HCT116 (cell line): ENCODE measurements around the gene IGFALS. TPM values are rescaled to one million over a fixed set of nuclear protein-coding genes. Genes with fewer than 3 reads are reported as not detected.
A peak's percentile ranks its signal among the peaks of the same experiment; 100 is the strongest.

Experiments used
- ATAC-seq: fragments of 200-7000 bp; cut with Tn5 transposase; 2 replicates; pipeline ENCODE4 v1.9.1; 2020; ENCODE audit warnings: mild to moderate bottlenecking, moderate library complexity
- BruUV-seq: library from RNA; stranded (reverse); fragments of 400-500 nt; replicated peaks from 2 replicates; lab custom pipeline; 2021; lab: Mats Ljungman, UMichigan
- CTCF ChIA-PET: fragments of 300-600 bp; sonication (Branson Sonifier 250); formaldehyde crosslinking; loops from one replicate; lab custom pipeline; 2021; ENCODE audit warnings: antibody characterized with exemption; lab: Charles Lee
- POLR2A ChIA-PET: fragments of 300-600, 350-600 bp; sonication (Branson Sonifier 250); formaldehyde crosslinking; loops from one replicate; lab custom pipeline; 2021; ENCODE audit warnings: antibody characterized with exemption; lab: Charles Lee
- RAD21 ChIA-PET, 2 experiments: fragments of 300-600 bp; sonication (Branson Sonifier 250); formaldehyde crosslinking; loops; one replicate each; lab custom pipeline; 2023; ENCODE audit warnings: low total read pairs in 2 of 2; ENCODE audit not compliant: uncharacterized antibody in 2 of 2, unreplicated experiment in 2 of 2, low non-redundant PET in 1 of 2; lab: Charles Lee
- DNase-seq: peaks from one replicate; pipeline ENCODE4 v3.0.0-alpha.2; 2010; ENCODE audit warnings: low read depth, low spot score
- H2AFZ ChIP-seq: fragments of 200-600 bp; shearing (Covaris generic), sonication (generic); 2 replicates; pipeline ENCODE4 v1.6.1; 2017; ENCODE audit warnings: low read depth, mixed run types, mixed read lengths, antibody characterized with exemption, low read length; ENCODE audit not compliant: poor library complexity, severe bottlenecking
- H3K27ac ChIP-seq: 2 replicates; pipeline ENCODE4 v1.5.1; 2012; ENCODE audit warnings: low read depth, low read length
- H3K27me3 ChIP-seq: fragments of 200-600 bp; sonication (generic); 2 replicates; pipeline ENCODE4 v1.6.1; 2016; ENCODE audit warnings: mixed run types, low read length, mixed read lengths; ENCODE audit not compliant: insufficient read depth
- H3K36me3 ChIP-seq, 2 experiments: fragments of 200-500 bp in 1 of 2; fragments of 200-600 bp in 1 of 2; sonication (Bioruptor generic) in 1 of 2; sonication (generic) in 1 of 2; 2 replicates each; pipeline versions ENCODE4 v1.5.1 to v1.6.1; 2014 to 2016; ENCODE audit warnings: low read length in 2 of 2, inconsistent platforms in 1 of 2, mixed read lengths in 1 of 2, mixed run types in 1 of 2; ENCODE audit not compliant: insufficient read depth in 2 of 2, control insufficient read depth in 1 of 2
- H3K4me1 ChIP-seq, 2 experiments: fragments of 200-600 bp in 1 of 2; sonication (generic) in 1 of 2; 2 replicates each; pipeline versions ENCODE4 v1.5.1 to v1.6.1; 2012 to 2017; ENCODE audit warnings: low read length in 2 of 2, inconsistent platforms in 1 of 2, mild to moderate bottlenecking in 1 of 2, mixed read lengths in 1 of 2, mixed run types in 1 of 2, moderate library complexity in 1 of 2; ENCODE audit not compliant: insufficient read depth in 2 of 2, control insufficient read depth in 1 of 2
- H3K4me2 ChIP-seq: fragments of 200-600 bp; sonication (generic); 2 replicates; pipeline ENCODE4 v1.6.1; 2017; ENCODE audit warnings: mixed run types, low read length, mixed read lengths
- H3K4me3 ChIP-seq, 2 experiments: fragments of 200-600 bp in 1 of 2; sonication (generic) in 1 of 2; replicated peaks in 1 of 2; 2 replicates each; pipeline ENCODE4 v1.5.1; 2011 to 2016; ENCODE audit warnings: low read length in 2 of 2, control low read depth in 1 of 2, low read depth in 1 of 2, mild to moderate bottlenecking in 1 of 2, mixed read lengths in 1 of 2, mixed run types in 1 of 2
- H3K79me2 ChIP-seq: fragments of 200-600 bp; sonication (generic); 2 replicates; pipeline ENCODE4 v1.6.1; 2017; ENCODE audit warnings: mild to moderate bottlenecking, mixed run types, low read length, moderate library complexity, mixed read lengths; ENCODE audit not compliant: insufficient read depth
- H3K9ac ChIP-seq: fragments of 200-600 bp; sonication (generic); 2 replicates; pipeline ENCODE4 v1.6.1; 2016; ENCODE audit warnings: low read length, mixed read lengths
- H3K9me2 ChIP-seq: fragments of 200-600 bp; sonication (generic), shearing (Covaris generic); 2 replicates; pipeline ENCODE4 v1.6.1; 2017; ENCODE audit warnings: mixed run types, mild to moderate bottlenecking, moderate library complexity; ENCODE audit not compliant: insufficient read depth
- H3K9me3 ChIP-seq, 2 experiments: fragments of 200-500 bp in 1 of 2; fragments of 200-600 bp in 1 of 2; sonication (Bioruptor generic) in 1 of 2; sonication (generic) in 1 of 2; 2 replicates each; pipeline ENCODE4 v1.6.1; 2014 to 2017; ENCODE audit warnings: low read length in 2 of 2, mixed read lengths in 2 of 2, inconsistent platforms in 1 of 2, low read depth in 1 of 2, mild to moderate bottlenecking in 1 of 2, mixed run types in 1 of 2, moderate library complexity in 1 of 2; ENCODE audit not compliant: control insufficient read depth in 1 of 2, insufficient read depth in 1 of 2
- H4K20me1 ChIP-seq: fragments of 200-600 bp; sonication (generic), shearing (Covaris generic); 2 replicates; pipeline ENCODE4 v1.6.1; 2017; ENCODE audit warnings: mixed run types, mild to moderate bottlenecking, moderate library complexity; ENCODE audit not compliant: insufficient read depth
- ATF3 ChIP-seq: IDR thresholded peaks from 2 replicates; pipeline ENCODE4 v1.6.1; 2012
- CEBPB ChIP-seq: IDR thresholded peaks from 2 replicates; pipeline ENCODE4 v1.6.1; 2012; ENCODE audit warnings: low read depth
- ELF1 ChIP-seq: IDR thresholded peaks from 2 replicates; pipeline ENCODE4 v1.6.1; 2012; ENCODE audit warnings: low read depth, borderline replicate concordance
- EZH2phosphoT487 ChIP-seq: fragments of 200-600 bp; IDR thresholded peaks from 2 replicates; pipeline ENCODE4 v1.6.1; 2018; ENCODE audit warnings: antibody characterized with exemption, borderline replicate concordance
- FOSL1 ChIP-seq: IDR thresholded peaks from 2 replicates; pipeline ENCODE4 v1.6.1; 2012; ENCODE audit warnings: low read depth
- POLR2A ChIP-seq: IDR thresholded peaks from 2 replicates; pipeline ENCODE4 v1.7.0; 2011; ENCODE audit warnings: borderline replicate concordance; ENCODE audit not compliant: insufficient read depth, insufficient read length; ENCODE audit errors: extremely low read depth
- POLR2AphosphoS5 ChIP-seq: IDR thresholded peaks from 2 replicates; pipeline ENCODE4 v1.6.1; 2011; ENCODE audit warnings: mild to moderate bottlenecking, low read depth, low read length, moderate library complexity
- SIN3A ChIP-seq: IDR thresholded peaks from 2 replicates; pipeline ENCODE4 v1.6.1; 2012; ENCODE audit warnings: low read depth
- SRF ChIP-seq: IDR thresholded peaks from 2 replicates; pipeline ENCODE4 v1.6.1; 2012; ENCODE audit warnings: low read depth
- ZFX ChIP-seq: fragments of 450-650 bp; IDR thresholded peaks from 2 replicates; pipeline ENCODE4 v1.6.1; 2017
- intact Hi-C: fragments of 100-400 bp; cut with micrococcal nuclease; formaldehyde crosslinking; loops from 2 replicates; pipeline ENCODE4 v1.10.0; 2022
- total RNA-seq: library from RNA; stranded (reverse); gene quantifications from one replicate; pipeline ENCODE4 v1.2.1, GENCODE V29; 2021; ENCODE audit not compliant: unreplicated experiment
- TF ChIP-seq, protein P1 (sequence below): IDR thresholded peaks from 2 replicates; pipeline ENCODE4 v1.6.1; 2012
- TF ChIP-seq, protein P2 (sequence below): IDR thresholded peaks from 2 replicates; pipeline ENCODE4 v1.6.1; 2012; ENCODE audit warnings: low read depth

IGFALS gene
- total RNA-seq, 1 experiment from 2014 or later: 0.10 TPM

- Histone ChIP-seq H3K4me1 (peaks cover 0 to 22% of the 10 kb centered on the region in 2 experiments; a peak in 3 of 4 replicates), H3K27me3 (no peaks in the 10 kb centered on the region), H3K4me3 (no peak overlapping the region), H4K20me1 (no peaks in the 10 kb centered on the region), H3K9me2 (no peaks in the 10 kb centered on the region), H3K79me2 (peaks cover 33% of the 10 kb centered on the region), H3K9ac (no peak overlapping the region), H3K27ac (peak overlapping the region; percentile 34; the same call in 1 of the 2 replicates), H3K9me3 (no peaks in the 10 kb centered on the region), H3K36me3 (peaks cover 0 to 5% of the 10 kb centered on the region in 2 experiments; a peak in 3 of 4 replicates), H3K4me2 (no peak overlapping the region), H2AFZ (no peak overlapping the region)
- DNase-seq (no peak), ATAC-seq (no peak)
- CTCF ChIA-PET: no interaction called here
- POLR2A ChIA-PET: interaction anchor here (1.2 kb wide), 1 partner anchor 185 kb away, joined by 3 read pairs; the partner anchor contains the start of gene RPS2
- RAD21 ChIA-PET: no interaction called here
- TF ChIP-seq, protein P1, sequence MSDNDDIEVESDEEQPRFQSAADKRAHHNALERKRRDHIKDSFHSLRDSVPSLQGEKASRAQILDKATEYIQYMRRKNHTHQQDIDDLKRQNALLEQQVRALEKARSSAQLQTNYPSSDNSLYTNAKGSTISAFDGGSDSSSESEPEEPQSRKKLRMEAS: 0 out of 2 replicates have a peak, but pooled peaks have one; percentile 15
- no peak for TF ChIP-seq SIN3A
- TF ChIP-seq POLR2AphosphoS5: peak; percentile 34; the same call in 1 of the 2 replicates
- intact Hi-C loops: no loop called here
- no TSS peak for BruUV-seq
Observed at GRCh38 chr16:1779741-1780676, 13.5 kb downstream of the IGFALS start.

GRCh38 chr16:1779234-1779701 lies 14.2 kb downstream of the IGFALS start:
- RAD21 ChIA-PET: no interaction called here
- Histone ChIP-seq H2AFZ (no peak overlapping the region), H3K27me3 (no peaks in the 10 kb centered on the region), H3K27ac (peak overlapping the region; percentile 34; the same call in 1 of the 2 replicates), H3K9ac (no peak overlapping the region), H3K4me2 (no peak overlapping the region), H3K4me3 (no peak overlapping the region), H3K79me2 (peaks cover 33% of the 10 kb centered on the region), H4K20me1 (no peaks in the 10 kb centered on the region), H3K4me1 (peaks cover 4 to 27% of the 10 kb centered on the region in 2 experiments), H3K9me2 (no peaks in the 10 kb centered on the region), H3K9me3 (no peaks in the 10 kb centered on the region), H3K36me3 (peaks cover 0 to 4% of the 10 kb centered on the region in 2 experiments; a peak in 3 of 4 replicates)
- POLR2A ChIA-PET: interaction anchor here (1.2 kb wide), 1 partner anchor 185 kb away, joined by 3 read pairs; the partner anchor contains the start of gene RPS2
- no peak for DNase-seq
- ATAC-seq: no peak
- intact Hi-C loops: no loop called here
- CTCF ChIA-PET: no interaction called here
- BruUV-seq: no TSS peak
- no peak for TF ChIP-seq FOSL1
- TF ChIP-seq SRF: no peak
- no peak for TF ChIP-seq EZH2phosphoT487
- no peak for TF ChIP-seq ATF3
- TF ChIP-seq, protein P2, sequence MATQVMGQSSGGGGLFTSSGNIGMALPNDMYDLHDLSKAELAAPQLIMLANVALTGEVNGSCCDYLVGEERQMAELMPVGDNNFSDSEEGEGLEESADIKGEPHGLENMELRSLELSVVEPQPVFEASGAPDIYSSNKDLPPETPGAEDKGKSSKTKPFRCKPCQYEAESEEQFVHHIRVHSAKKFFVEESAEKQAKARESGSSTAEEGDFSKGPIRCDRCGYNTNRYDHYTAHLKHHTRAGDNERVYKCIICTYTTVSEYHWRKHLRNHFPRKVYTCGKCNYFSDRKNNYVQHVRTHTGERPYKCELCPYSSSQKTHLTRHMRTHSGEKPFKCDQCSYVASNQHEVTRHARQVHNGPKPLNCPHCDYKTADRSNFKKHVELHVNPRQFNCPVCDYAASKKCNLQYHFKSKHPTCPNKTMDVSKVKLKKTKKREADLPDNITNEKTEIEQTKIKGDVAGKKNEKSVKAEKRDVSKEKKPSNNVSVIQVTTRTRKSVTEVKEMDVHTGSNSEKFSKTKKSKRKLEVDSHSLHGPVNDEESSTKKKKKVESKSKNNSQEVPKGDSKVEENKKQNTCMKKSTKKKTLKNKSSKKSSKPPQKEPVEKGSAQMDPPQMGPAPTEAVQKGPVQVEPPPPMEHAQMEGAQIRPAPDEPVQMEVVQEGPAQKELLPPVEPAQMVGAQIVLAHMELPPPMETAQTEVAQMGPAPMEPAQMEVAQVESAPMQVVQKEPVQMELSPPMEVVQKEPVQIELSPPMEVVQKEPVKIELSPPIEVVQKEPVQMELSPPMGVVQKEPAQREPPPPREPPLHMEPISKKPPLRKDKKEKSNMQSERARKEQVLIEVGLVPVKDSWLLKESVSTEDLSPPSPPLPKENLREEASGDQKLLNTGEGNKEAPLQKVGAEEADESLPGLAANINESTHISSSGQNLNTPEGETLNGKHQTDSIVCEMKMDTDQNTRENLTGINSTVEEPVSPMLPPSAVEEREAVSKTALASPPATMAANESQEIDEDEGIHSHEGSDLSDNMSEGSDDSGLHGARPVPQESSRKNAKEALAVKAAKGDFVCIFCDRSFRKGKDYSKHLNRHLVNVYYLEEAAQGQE: no peak
- no peak for TF ChIP-seq ZFX
- no peak for TF ChIP-seq CEBPB
- no peak for TF ChIP-seq ELF1
- TF ChIP-seq POLR2A: no peak
